GM23248 (cell line): ENCODE data around the gene C7. TPM values are rescaled to one million over a fixed set of nuclear protein-coding genes. Genes with fewer than 3 reads are reported as not detected.
A peak's percentile ranks its signal among the peaks of the same experiment; 100 is the strongest.

ENCODE experiments used
- DNase-seq: peaks from one replicate; pipeline ENCODE4 v3.0.0-alpha.2; 2015
- H2AFZ ChIP-seq: fragments of 200-600 bp; sonication (generic); 2 replicates; pipeline ENCODE4 v1.6.1; 2016; ENCODE audit warnings: antibody characterized with exemption
- H3F3A ChIP-seq: fragments of 200-600 bp; sonication (generic); 2 replicates; pipeline ENCODE4 v1.6.1; 2016; ENCODE audit warnings: mild to moderate bottlenecking, antibody characterized with exemption, mixed run types; ENCODE audit not compliant: insufficient read depth
- H3K27ac ChIP-seq: fragments of 200-600 bp; sonication (generic); 2 replicates; pipeline ENCODE4 v1.5.1; 2016; ENCODE audit warnings: mild to moderate bottlenecking
- H3K27me3 ChIP-seq: fragments of 200-600 bp; sonication (generic); replicated peaks from 2 replicates; pipeline ENCODE4 v1.6.1; 2016; ENCODE audit warnings: mild to moderate bottlenecking; ENCODE audit not compliant: insufficient read depth
- H3K36me3 ChIP-seq: fragments of 200-600 bp; sonication (generic); 2 replicates; pipeline ENCODE4 v1.6.1; 2016; ENCODE audit warnings: low read depth, mild to moderate bottlenecking
- H3K4me1 ChIP-seq: fragments of 200-600 bp; sonication (generic); 2 replicates; pipeline ENCODE4 v1.6.1; 2016; ENCODE audit warnings: mild to moderate bottlenecking; ENCODE audit not compliant: insufficient read depth
- H3K4me2 ChIP-seq: fragments of 200-600 bp; sonication (generic); one replicate; pipeline ENCODE4 v1.6.1; 2016; ENCODE audit warnings: mild to moderate bottlenecking; ENCODE audit not compliant: unreplicated experiment
- H3K4me3 ChIP-seq: fragments of 200-600 bp; sonication (generic); 2 replicates; pipeline ENCODE4 v1.5.1; 2016; ENCODE audit warnings: mild to moderate bottlenecking
- H3K79me2 ChIP-seq: fragments of 200-600 bp; sonication (generic); 2 replicates; pipeline ENCODE4 v1.6.1; 2016; ENCODE audit warnings: mild to moderate bottlenecking; ENCODE audit not compliant: insufficient read depth
- H3K9ac ChIP-seq: fragments of 200-600 bp; sonication (generic); 2 replicates; pipeline ENCODE4 v1.6.1; 2016; ENCODE audit warnings: mild to moderate bottlenecking
- H3K9me2 ChIP-seq: fragments of 200-600 bp; sonication (generic); 2 replicates; pipeline ENCODE4 v1.6.1; 2016; ENCODE audit warnings: mixed run types, mild to moderate bottlenecking, moderate library complexity; ENCODE audit not compliant: insufficient read depth
- H3K9me3 ChIP-seq: fragments of 200-600 bp; sonication (generic); one replicate; pipeline ENCODE4 v1.6.1; 2017; ENCODE audit warnings: low read depth
- H4K20me1 ChIP-seq: fragments of 200-600 bp; sonication (generic); 2 replicates; pipeline ENCODE4 v1.6.0; 2016; ENCODE audit not compliant: insufficient read depth
- EZH2 ChIP-seq: fragments of 200-600 bp; sonication (generic); IDR thresholded peaks from 2 replicates; pipeline ENCODE4 v1.6.1; 2018; ENCODE audit warnings: antibody characterized with exemption, mild to moderate bottlenecking; ENCODE audit not compliant: insufficient read depth, poor library complexity, severe bottlenecking
- EZH2phosphoT487 ChIP-seq: fragments of 200-600 bp; sonication (generic); IDR thresholded peaks from 2 replicates; pipeline ENCODE4 v1.6.1; 2018; ENCODE audit warnings: antibody characterized with exemption, moderate library complexity, mild to moderate bottlenecking, low read depth; ENCODE audit not compliant: insufficient read depth
- WGBS, 2 experiments: methylation state at CpG; one replicate each; pipeline ENCODE4 v1.1.6; 2015 to 2017; ENCODE audit warnings: low lambda C conversion rate in 2 of 2, low coverage in 1 of 2; ENCODE audit errors: missing lambda C conversion rate in 2 of 2; 5-methylcytosine and 5-hydroxymethylcytosine counted together
- in situ Hi-C: fragments of 300-500 bp; cut with MboI; formaldehyde crosslinking; loops from 2 replicates; pipeline ENCODE4 v1.15.0; 2020
- polyA plus RNA-seq: library from polyadenylated mRNA; unstranded; fragments of >200 nt; fragmentation: Nextera tagmentation; extraction: Ambion mirVana; gene quantifications from 2 replicates; pipeline ENCODE4 v1.2.1, GENCODE V29; 2016
- total RNA-seq: library from RNA; depleted of rRNA; stranded (reverse); fragments of >200 nt; shearing (Covaris generic); gene quantifications from 2 replicates; pipeline ENCODE4 v1.2.3, GENCODE V29; 2014

C7 gene
- total and polyA plus RNA-seq, 2 experiments from 2014 or later: not detected

DNA sequence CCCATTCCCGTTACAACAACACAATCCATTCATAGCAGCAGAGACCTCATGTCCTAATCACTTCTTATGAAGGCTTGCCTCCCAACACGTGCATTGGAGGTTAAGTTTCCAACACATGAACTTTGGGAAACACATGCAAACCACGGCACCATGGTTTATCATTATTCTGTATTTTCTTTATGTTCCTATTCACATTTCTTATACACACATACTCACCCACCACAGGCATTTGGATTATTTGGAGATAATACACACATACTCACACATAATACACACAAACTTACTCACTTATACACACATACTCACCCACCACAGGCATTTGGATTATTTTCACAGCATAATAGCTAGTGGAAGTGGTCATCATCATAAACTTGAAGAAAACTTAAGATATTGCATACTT is 75.6 kb downstream of the C7 start:
- TF ChIP-seq EZH2 (no peak), EZH2phosphoT487 (no peak)
- in situ Hi-C loops: no loop called here
- H3K4me1 ChIP-seq: no peaks in the 10 kb centered on the region

GRCh38 chr5:40985501-40985900 is 76.2 kb downstream of the C7 start:
- Histone ChIP-seq H3K79me2 (no peaks in the 10 kb centered on the region), H3K27ac (no peak overlapping the region), H2AFZ (no peak overlapping the region), H3K4me1 (no peaks in the 10 kb centered on the region), H3K9me2 (no peaks in the 10 kb centered on the region), H3K4me3 (no peak overlapping the region), H3F3A (no peaks in the 10 kb centered on the region), H3K36me3 (no peaks in the 10 kb centered on the region), H3K9ac (no peak overlapping the region), H4K20me1 (no peaks in the 10 kb centered on the region), H3K27me3 (no peaks in the 10 kb centered on the region), H3K9me3 (no peaks in the 10 kb centered on the region), H3K4me2 (no peak overlapping the region)
- in situ Hi-C loops: no loop called here
- WGBS, 2 experiments: 33% methylated on average over 4 of the region's 4 CpGs
- TF ChIP-seq EZH2: no peak
- no peak for TF ChIP-seq EZH2phosphoT487
- DNase-seq: no peak

More for the DNA sequence above, 75.6 kb downstream of the C7 start:
- Histone ChIP-seq H3K9ac (no peak overlapping the region), H4K20me1 (no peaks in the 10 kb centered on the region), H3K9me3 (no peaks in the 10 kb centered on the region), H3K9me2 (no peaks in the 10 kb centered on the region), H2AFZ (no peak overlapping the region), H3K27ac (no peak overlapping the region), H3K79me2 (no peaks in the 10 kb centered on the region), H3K27me3 (no peaks in the 10 kb centered on the region), H3F3A (no peaks in the 10 kb centered on the region), H3K4me2 (no peak overlapping the region), H3K4me3 (no peak overlapping the region), H3K36me3 (no peaks in the 10 kb centered on the region)
- 42 to 44% methylated on average over 3 of the region's 3 CpGs for WGBS, 2 experiments
- DNase-seq: peak; percentile 30

GRCh38 chr5:40986666-40987065 is 77.4 kb downstream of the C7 start:
- Histone ChIP-seq H3K9me2 (no peaks in the 10 kb centered on the region), H3K27ac (no peak overlapping the region), H3K9ac (no peak overlapping the region), H3K79me2 (no peaks in the 10 kb centered on the region), H3K27me3 (no peaks in the 10 kb centered on the region), H3K4me3 (no peak overlapping the region), H3F3A (no peaks in the 10 kb centered on the region), H3K4me1 (no peaks in the 10 kb centered on the region), H3K4me2 (no peak overlapping the region), H3K9me3 (no peaks in the 10 kb centered on the region), H3K36me3 (no peaks in the 10 kb centered on the region), H2AFZ (no peak overlapping the region), H4K20me1 (no peaks in the 10 kb centered on the region)
- TF ChIP-seq EZH2phosphoT487 (no peak), EZH2 (no peak)
- in situ Hi-C loops: no loop called here
- 33 to 46% methylated on average over 3 of the region's 3 CpGs for WGBS, 2 experiments
- DNase-seq: no peak

- in situ Hi-C loops: no loop called here
These were observed 78.1 kb downstream of the C7 start for GRCh38 chr5:40987349-40987748.

GRCh38 chr5:40988746-40989510 is 79.6 kb downstream of the C7 start:
- Histone ChIP-seq H3K4me3 (no peak overlapping the region), H3K27me3 (no peaks in the 10 kb centered on the region), H3F3A (no peaks in the 10 kb centered on the region), H3K4me2 (no peak overlapping the region), H2AFZ (no peak overlapping the region), H3K4me1 (no peaks in the 10 kb centered on the region), H4K20me1 (no peaks in the 10 kb centered on the region), H3K36me3 (no peaks in the 10 kb centered on the region), H3K9me3 (no peaks in the 10 kb centered on the region), H3K9ac (no peak overlapping the region), H3K27ac (no peak overlapping the region), H3K9me2 (no peaks in the 10 kb centered on the region), H3K79me2 (no peaks in the 10 kb centered on the region)
- in situ Hi-C loops: no loop called here
- TF ChIP-seq EZH2phosphoT487 (no peak), EZH2 (no peak)
- WGBS, 2 experiments: 47 to 53% methylated on average over 8 of the region's 8 CpGs
- DNase-seq: no peak

More at GRCh38 chr5:40987349-40987748, 78.1 kb downstream of the C7 start:
- Histone ChIP-seq H4K20me1 (no peaks in the 10 kb centered on the region), H3K4me3 (no peak overlapping the region), H3F3A (no peaks in the 10 kb centered on the region), H3K4me1 (no peaks in the 10 kb centered on the region), H3K9me2 (no peaks in the 10 kb centered on the region), H3K4me2 (no peak overlapping the region), H3K27me3 (no peaks in the 10 kb centered on the region), H3K36me3 (no peaks in the 10 kb centered on the region), H3K27ac (no peak overlapping the region), H3K9me3 (no peaks in the 10 kb centered on the region), H2AFZ (no peak overlapping the region), H3K9ac (no peak overlapping the region), H3K79me2 (no peaks in the 10 kb centered on the region)
- TF ChIP-seq EZH2: no peak
- no peak for TF ChIP-seq EZH2phosphoT487
- no peak for DNase-seq
